Anterior cingulate cortex (tissue), 58 donors: ENCODE results near the gene MRPL23.

ENCODE experiments used
- DNase-seq, 58 donors: peaks; one replicate each; lab custom pipeline; 2025; lab: John Stamatoyannopoulos, UW

Gene MRPL23

DNA sequence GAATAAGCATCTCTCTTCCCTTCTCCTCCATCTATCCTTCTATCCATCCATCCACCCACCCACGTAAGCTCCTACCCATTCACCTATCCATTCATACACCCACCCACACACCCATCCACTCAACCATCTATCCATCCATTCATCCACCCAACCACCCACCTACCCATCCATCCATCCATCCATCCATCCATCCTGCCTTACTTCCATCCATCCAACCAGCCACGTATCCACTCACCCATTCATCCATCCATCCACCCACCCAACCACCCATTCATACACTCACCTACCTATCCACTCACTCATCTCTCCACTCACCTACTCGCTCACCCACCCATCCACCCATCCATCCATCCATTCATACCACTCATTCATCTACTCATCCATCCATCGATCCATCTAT lies 14.5 kb upstream of the MRPL23 start:
- no peak for DNase-seq

GRCh38 chr11:1933416-1934334 lies 13.5 kb upstream of the MRPL23 start:
- DNase-seq = no peak

- no peak for DNase-seq
Measured at GRCh38 chr11:1934335-1935155, 12.6 kb upstream of the MRPL23 start.

- no peak for DNase-seq
Measured at GRCh38 chr11:1935156-1936071, 11.7 kb upstream of the MRPL23 start.

- no peak for DNase-seq
Measured at GRCh38 chr11:1936072-1936780, 10.9 kb upstream of the MRPL23 start.

DNA sequence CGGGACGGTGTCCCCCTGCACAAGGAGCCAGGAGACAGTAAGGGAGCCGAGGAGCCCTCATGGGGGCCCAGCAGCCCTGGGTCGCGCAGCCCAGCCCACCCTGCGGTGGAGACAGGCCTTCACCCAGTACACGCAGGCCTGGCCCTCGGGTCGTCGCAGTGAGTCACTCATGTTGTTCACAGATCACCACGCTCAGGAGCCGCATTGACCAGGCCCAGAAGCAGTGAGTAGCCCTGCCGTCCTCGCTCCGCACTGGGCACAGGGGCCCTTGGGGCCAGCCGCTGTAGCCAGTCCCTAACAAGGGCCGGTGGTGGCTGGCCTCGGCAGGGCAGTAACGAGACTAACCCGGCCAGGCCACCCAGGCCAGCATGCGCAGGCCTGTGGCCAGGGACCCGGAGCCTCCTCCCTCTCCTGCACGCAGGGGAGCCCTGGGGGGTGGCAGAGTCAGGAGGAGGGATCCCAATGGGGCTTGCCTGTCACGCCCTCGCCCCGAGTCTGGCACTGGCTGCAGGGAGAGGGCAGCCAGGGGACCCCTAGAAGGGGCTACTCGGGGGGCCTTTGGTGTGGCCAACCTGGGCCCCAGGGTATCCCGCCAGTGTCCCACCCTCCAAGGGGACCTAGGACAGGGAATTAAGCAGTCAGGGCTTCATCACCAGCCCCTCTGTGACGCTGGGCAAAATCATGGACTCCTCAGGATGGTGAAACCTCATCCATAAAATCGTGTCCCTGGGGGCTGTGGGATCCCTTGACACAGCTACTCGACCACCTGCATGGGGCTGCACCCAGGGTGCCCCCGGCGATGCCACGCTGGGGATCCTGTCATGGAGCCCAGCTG lies 10.1 kb upstream of the MRPL23 start:
- no peak for DNase-seq

- DNase-seq = no peak
Measured at GRCh38 chr11:1937616-1938342, 9.4 kb upstream of the MRPL23 start.

GRCh38 chr11:1938343-1939005 lies 8.7 kb upstream of the MRPL23 start:
- no peak for DNase-seq

GRCh38 chr11:1939006-1939625 lies 8.0 kb upstream of the MRPL23 start:
- no peak for DNase-seq

DNA sequence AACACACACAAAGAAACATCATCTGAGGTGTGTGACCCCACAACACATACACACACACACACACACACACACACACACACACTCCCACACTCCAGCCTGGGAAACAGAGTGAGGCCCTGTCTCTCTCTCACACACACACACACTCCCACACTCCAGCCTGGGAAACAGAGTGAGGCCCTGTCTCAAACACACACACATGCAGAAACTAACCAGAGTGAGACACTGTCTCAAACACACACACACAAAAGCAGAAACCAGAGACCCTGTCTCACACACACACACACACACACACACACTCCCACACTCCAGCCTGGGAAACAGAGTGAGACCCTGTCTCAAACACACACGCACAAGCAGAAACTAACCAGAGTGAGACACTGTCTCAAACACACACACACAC lies 7.3 kb upstream of the MRPL23 start:
- DNase-seq = peak in 7 of 58 donors; percentile 7 to 37 (median 12)

GRCh38 chr11:1942558-1943260 lies 4.4 kb upstream of the MRPL23 start:
- DNase-seq = no peak

GRCh38 chr11:1943576-1943975 lies 3.6 kb upstream of the MRPL23 start:
- no peak for DNase-seq

- DNase-seq = no peak
Measured at GRCh38 chr11:1943977-1944376, 3.2 kb upstream of the MRPL23 start.

- no peak for DNase-seq
Measured at GRCh38 chr11:1947592-1948237, 583 bp downstream of the MRPL23 start.

- DNase-seq = no peak
Measured at GRCh38 chr11:1948389-1948788, 1.3 kb downstream of the MRPL23 start.

DNA sequence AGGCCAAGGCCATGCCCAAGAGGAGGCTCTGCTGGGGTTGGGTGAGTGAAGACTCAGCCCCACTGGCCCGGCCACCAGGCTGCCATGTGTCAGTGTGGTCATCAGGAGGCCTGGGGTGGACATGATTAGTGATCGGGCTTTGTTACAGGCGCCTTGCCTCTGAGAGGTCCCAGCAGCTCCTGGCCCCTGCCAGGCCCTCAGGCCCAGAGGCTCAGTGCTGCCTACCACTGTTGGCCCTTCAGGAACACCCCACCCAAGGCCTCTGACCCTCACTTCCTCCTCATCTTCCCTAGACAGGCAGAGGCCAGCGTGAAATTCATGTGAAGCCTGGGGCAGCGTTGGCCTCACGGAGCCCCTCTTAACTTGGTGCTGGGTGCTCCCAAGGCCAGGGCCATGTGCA lies 2.2 kb downstream of the MRPL23 start:
- no peak for DNase-seq
